HG02938 (cell line): ENCODE results near the gene RSAD2.
A peak's percentile ranks its signal among the peaks of the same experiment; 100 is the strongest.
"Not testable (repeated sequence)": the region's sequence is repeated elsewhere in the genome, so short reads cannot be mapped to it uniquely, and the experiment has no call there.

ENCODE experiments used
- ATAC-seq: cut with Tn5 transposase; IDR thresholded peaks from one replicate; pipeline ENCODE4 v1.9.1; 2021; ENCODE audit warnings: mild to moderate bottlenecking, moderate library complexity; ENCODE audit not compliant: unreplicated experiment

The RSAD2 gene

GRCh38 chr2:6877402-6878304, at the start of gene RSAD2:
RSAD2 (plus strand) TSS chr2:6877777; CDS start chr2:6877801, 24 bp downstream.
- ATAC-seq = peak; percentile 82

GRCh38 chr2:6828299-6828584, 49.3 kb upstream of the RSAD2 start:
- ATAC-seq = no peak

GRCh38 chr2:6831229-6831628, 46.3 kb upstream of the RSAD2 start:
- ATAC-seq = no peak

GRCh38 chr2:6832596-6833299, 44.8 kb upstream of the RSAD2 start:
- no peak for ATAC-seq

- ATAC-seq = no peak
Measured at GRCh38 chr2:6833300-6833604, 44.3 kb upstream of the RSAD2 start.

GRCh38 chr2:6834163-6834562, 43.4 kb upstream of the RSAD2 start:
- no peak for ATAC-seq

GRCh38 chr2:6835467-6835866, 42.1 kb upstream of the RSAD2 start:
- ATAC-seq = no peak

- ATAC-seq = no peak
Measured at GRCh38 chr2:6838673-6839319, 38.8 kb upstream of the RSAD2 start.

- no peak for ATAC-seq
Measured at GRCh38 chr2:6841537-6842287, 35.9 kb upstream of the RSAD2 start.

GRCh38 chr2:6845312-6845711, 32.3 kb upstream of the RSAD2 start:
- no peak for ATAC-seq

GRCh38 chr2:6845903-6846302, 31.7 kb upstream of the RSAD2 start:
- no peak for ATAC-seq

- ATAC-seq = no peak
Measured at GRCh38 chr2:6846540-6846939, 31.0 kb upstream of the RSAD2 start.

GRCh38 chr2:6846967-6847681, 30.5 kb upstream of the RSAD2 start:
- ATAC-seq = no peak

GRCh38 chr2:6852195-6852594, 25.4 kb upstream of the RSAD2 start:
- no peak for ATAC-seq

- ATAC-seq = no peak
Measured at GRCh38 chr2:6854416-6854815, 23.2 kb upstream of the RSAD2 start.

GRCh38 chr2:6855860-6856547, 21.6 kb upstream of the RSAD2 start:
- no peak for ATAC-seq

GRCh38 chr2:6856548-6856920, 21.0 kb upstream of the RSAD2 start:
- no peak for ATAC-seq

GRCh38 chr2:6858466-6859027, 19.0 kb upstream of the RSAD2 start:
- not testable (repeated sequence) for ATAC-seq

GRCh38 chr2:6860296-6860695, 17.3 kb upstream of the RSAD2 start:
- ATAC-seq = no peak

GRCh38 chr2:6863792-6864191, 13.8 kb upstream of the RSAD2 start:
- no peak for ATAC-seq
